ENCODE results near the gene VRK3. TPM values are rescaled to one million over a fixed set of nuclear protein-coding genes. Genes with fewer than 3 reads are reported as not detected.
"Not testable (repeated sequence)": the region's sequence is repeated elsewhere in the genome, so short reads cannot be mapped to it uniquely, and the experiment has no call there.

Gene VRK3
- total and polyA plus RNA-seq, 7 donors: 17.4 to 51.6 (median 30.7) TPM

GRCh38 chr19:49949742-49950589 is 75.2 kb downstream of the VRK3 start:
- Histone ChIP-seq H3K4me3 (no peak overlapping the region), H3K4me1 (peaks cover 0 to 41% (median 32%) of the 10 kb centered on the region in 4 donors), H3K27me3 (peaks cover 0 to 5% (median 0%) of the 10 kb centered on the region in 3 donors), H3K36me3 (no peaks in the 10 kb centered on the region), H3K27ac (no peak overlapping the region), H3K9me3 (no peaks in the 10 kb centered on the region)
- intact Hi-C loops (cut with DNase I): no loop called here
- TF ChIP-seq CTCF (IDR thresholded peaks at IDR 0.05): no peak
- TF ChIP-seq POLR2AphosphoS5 (IDR thresholded peaks at IDR 0.05): no peak
- no peak for TF ChIP-seq POLR2A (IDR thresholded peaks at IDR 0.05)
- TF ChIP-seq EP300 (IDR thresholded peaks at IDR 0.05): no peak
- 67 to 79% methylated on average over 11 of the region's 11 CpGs for WGBS, 2 donors
- DNase-seq: no peak

GRCh38 chr19:49946415-49946814 is 78.8 kb downstream of the VRK3 start:
- Histone ChIP-seq H3K27me3 (peaks cover 0 to 5% (median 0%) of the 10 kb centered on the region in 3 donors), H3K4me3 (no peak overlapping the region), H3K4me1 (peaks cover 0 to 5% (median under 1%) of the 10 kb centered on the region in 4 donors), H3K9me3 (no peaks in the 10 kb centered on the region), H3K27ac (no peak overlapping the region), H3K36me3 (no peaks in the 10 kb centered on the region)
- intact Hi-C loops (cut with DNase I): no loop called here
- DNase-seq: no peak
- TF ChIP-seq POLR2AphosphoS5 (IDR thresholded peaks at IDR 0.05): no peak
- no peak for TF ChIP-seq EP300 (IDR thresholded peaks at IDR 0.05)
- TF ChIP-seq POLR2A (IDR thresholded peaks at IDR 0.05): no peak
- TF ChIP-seq CTCF (IDR thresholded peaks at IDR 0.05): no peak
- 71 to 84% methylated on average over 8 of the region's 8 CpGs for WGBS, 2 donors

- 67 to 83% methylated on average over 5 of the region's 5 CpGs for WGBS, 2 donors
- H3K4me1 ChIP-seq; H3K27ac ChIP-seq; intact Hi-C loops (cut with DNase I); H3K36me3 ChIP-seq; H3K4me3 ChIP-seq; H3K27me3 ChIP-seq; DNase-seq; H3K9me3 ChIP-seq: not testable (repeated sequence)
Measured at GRCh38 chr19:49944567-49944966, 80.6 kb downstream of the VRK3 start.

GRCh38 chr19:49940482-49940791 is 84.7 kb downstream of the VRK3 start:
- H3K4me1 ChIP-seq: peaks cover 0 to 8% (median 7%) of the 10 kb centered on the region in 4 donors
- WGBS, 2 donors: 92 to 93% methylated on average over 5 of the region's 5 CpGs
- no peak for TF ChIP-seq CTCF (IDR thresholded peaks at IDR 0.05)
- TF ChIP-seq POLR2AphosphoS5 (IDR thresholded peaks at IDR 0.05): no peak
- TF ChIP-seq EP300 (IDR thresholded peaks at IDR 0.05): no peak
- TF ChIP-seq POLR2A (IDR thresholded peaks at IDR 0.05): no peak

GRCh38 chr19:49939721-49940481 is 85.3 kb downstream of the VRK3 start:
- Histone ChIP-seq H3K4me3 (no peak overlapping the region), H3K36me3 (no peaks in the 10 kb centered on the region), H3K9me3 (no peaks in the 10 kb centered on the region), H3K27me3 (no peaks in the 10 kb centered on the region), H3K4me1 (peaks cover 0 to 8% (median 7%) of the 10 kb centered on the region in 4 donors), H3K27ac (no peak overlapping the region)
- WGBS, 2 donors: 73 to 76% methylated on average over 7 of the region's 7 CpGs
- no peak for DNase-seq
- TF ChIP-seq POLR2AphosphoS5 (IDR thresholded peaks at IDR 0.05) (no peak), POLR2A (IDR thresholded peaks at IDR 0.05) (no peak), EP300 (IDR thresholded peaks at IDR 0.05) (no peak), CTCF (IDR thresholded peaks at IDR 0.05) (no peak)
- intact Hi-C loops (cut with DNase I): no loop called here

More at GRCh38 chr19:49940482-49940791, 84.7 kb downstream of the VRK3 start:
- H3K27ac ChIP-seq: no peak overlapping the region
- DNase-seq: no peak
- H3K9me3 ChIP-seq: no peaks in the 10 kb centered on the region
- intact Hi-C loops (cut with DNase I): no loop called here
- H3K36me3 ChIP-seq: no peaks in the 10 kb centered on the region
- no peaks in the 10 kb centered on the region for H3K27me3 ChIP-seq
- no peak overlapping the region for H3K4me3 ChIP-seq

All from sigmoid colon (tissue), 7 donors.